Adrenal gland (tissue), 12 donors: ENCODE measurements around the gene NAV2. TPM values are rescaled to one million over a fixed set of nuclear protein-coding genes. Genes with fewer than 3 reads are reported as not detected.
A peak's percentile ranks its signal among the peaks of the same experiment; 100 is the strongest.

Source experiments
- DNase-seq, 7 donors: peaks; one replicate each; pipeline ENCODE4 v3.0.0-alpha.2; 2019 to 2020
- H3K27ac ChIP-seq, 5 donors: fragments of 200-600 bp; sonication (generic) in 4 of 5; 1 replicate in 3 of 5; 2 replicates in 2 of 5; pipeline versions ENCODE4 v1.5.1 to v1.8.0; 2016 to 2020; ENCODE audit warnings: mild to moderate bottlenecking in 1 of 5
- H3K27me3 ChIP-seq: fragments of 200-600 bp; 2 replicates; pipeline ENCODE4 v1.8.0; 2021
- H3K36me3 ChIP-seq, 2 donors: fragments of 200-600 bp; replicated peaks in 1 of 2; 1 replicate in 1 of 2; 2 replicates in 1 of 2; pipeline versions ENCODE4 v1.5.1 to v1.8.0; 2018 to 2022
- H3K4me1 ChIP-seq, 2 donors: fragments of 200-600 bp; replicated peaks in 1 of 2; 1 replicate in 1 of 2; 2 replicates in 1 of 2; pipeline versions ENCODE4 v1.5.1 to v1.8.0; 2018 to 2021
- H3K4me3 ChIP-seq, 4 donors: fragments of 200-600 bp; sonication (generic) in 3 of 4; one replicate each; pipeline ENCODE4 v1.5.1; 2016 to 2018
- H3K9me3 ChIP-seq, 3 donors: fragments of 200-600 bp; sonication (generic) in 1 of 3; replicated peaks in 1 of 3; 1 replicate in 2 of 3; 2 replicates in 1 of 3; pipeline versions ENCODE4 v1.5.1 to v1.8.0; 2016 to 2021
- POLR2A ChIP-seq, 2 donors: fragments of 450-650 bp; IDR thresholded peaks; one replicate each; pipeline ENCODE4 v1.6.1; 2017; ENCODE audit warnings: antibody characterized with exemption in 2 of 2, mild to moderate bottlenecking in 2 of 2, moderate library complexity in 1 of 2
- WGBS, 4 donors: extraction: QIAGEN DNeasy Blood & Tissue Kit in 2 of 4; methylation state at CpG; one replicate each; pipeline versions ENCODE4 v1.1.5 to v1.1.7; 2013 to 2017; 5-methylcytosine and 5-hydroxymethylcytosine counted together
- intact Hi-C, 2 donors: fragments of 100-400 bp; cut with DNase I; formaldehyde crosslinking; loops; one replicate each; pipeline versions ENCODE4 v1.14.1 to v1.15.0; 2022 to 2023
- polyA plus RNA-seq, 3 donors: library from polyadenylated mRNA; stranded (reverse); fragments of 200-250 nt in 2 of 3; fragments of 350-450 nt in 1 of 3; fragmentation: Illumina TruSeq in 1 of 3; extraction: RNeasy Lipid Tissue Mini Kit (QIAGEN cat#74804) in 1 of 3; gene quantifications; one replicate each; pipeline ENCODE4 v1.2.3, GENCODE V29; 2013 to 2014
- total RNA-seq, 9 donors: library from RNA; depleted of rRNA in 4 of 9; stranded (reverse); fragments of >200 nt in 4 of 9; fragments of 120-200 nt in 1 of 9; fragmentation: NEBNext Ultra II Directional in 1 of 9; extraction: Animal tissue kit (Norgen Biotek cat#: 25700) in 1 of 9; gene quantifications; one replicate each; pipeline versions ENCODE4 v1.1.0 to v1.2.4, GENCODE V29; 2013 to 2023
- TF ChIP-seq, protein P1 (sequence below), 6 experiments: fragments of 450-650 bp in 4 of 6; fragments of 200-600 bp in 2 of 6; sonication (generic) in 1 of 6; IDR thresholded peaks; 1 replicate in 5 of 6; 2 replicates in 1 of 6; pipeline versions ENCODE4 v1.5.1 to v1.8.0; 2016 to 2021; ENCODE audit warnings: antibody characterized with exemption in 6 of 6, mild to moderate bottlenecking in 2 of 6, moderate library complexity in 1 of 6
- donor health status: healthy with polysubstance abuse.
- donor health status: Bipolar disorder and iron deficiency.
- donor health status: DM: yes; HTN: yes; CAD: no.
- donor health status: DM: no; HTN: no; CAD: no.
- donor health status: DM: no; HTN: no; CAD: no.
- donor health status: DM: yes; HTN: yes; CAD: no.

The NAV2 gene
- total and polyA plus RNA-seq, 12 donors = 1.6 to 9.2 (median 5.5) TPM

- H3K4me1 ChIP-seq = no peaks in the 10 kb centered on the region
Observed at GRCh38 chr11:19840961-19841360, 128.3 kb downstream of the NAV2 start.

DNA sequence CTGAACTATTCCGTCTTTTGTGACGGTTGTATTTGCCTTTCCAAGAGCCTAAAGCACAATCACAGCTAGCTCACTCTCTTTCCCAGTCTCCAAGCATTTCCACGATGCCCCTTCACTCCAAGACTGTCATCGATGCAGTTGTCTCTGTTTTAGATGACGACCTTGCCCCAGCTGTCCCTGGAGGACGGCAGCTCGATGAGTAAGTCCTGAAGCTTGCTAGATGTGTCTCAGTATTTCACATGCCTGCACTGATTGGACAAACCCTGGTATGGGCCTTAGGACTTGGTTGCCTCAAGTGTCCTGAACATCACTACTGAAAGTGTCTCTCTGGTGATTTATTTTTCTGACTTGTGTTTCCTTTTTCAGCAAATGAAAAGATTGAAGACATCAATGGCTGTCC lies 129.9 kb downstream of the NAV2 start:
- DNase-seq = peak in 1 of 7 donors; percentile 6
- Histone ChIP-seq H3K4me1 (no peaks in the 10 kb centered on the region), H3K4me3 (no peak overlapping the region), H3K27ac (no peak overlapping the region), H3K36me3 (no peaks in the 10 kb centered on the region), H3K27me3 (no peaks in the 10 kb centered on the region), H3K9me3 (no peaks in the 10 kb centered on the region)
- TF ChIP-seq POLR2A (IDR thresholded peaks at IDR 0.05) = no peak
- TF ChIP-seq, protein P1, sequence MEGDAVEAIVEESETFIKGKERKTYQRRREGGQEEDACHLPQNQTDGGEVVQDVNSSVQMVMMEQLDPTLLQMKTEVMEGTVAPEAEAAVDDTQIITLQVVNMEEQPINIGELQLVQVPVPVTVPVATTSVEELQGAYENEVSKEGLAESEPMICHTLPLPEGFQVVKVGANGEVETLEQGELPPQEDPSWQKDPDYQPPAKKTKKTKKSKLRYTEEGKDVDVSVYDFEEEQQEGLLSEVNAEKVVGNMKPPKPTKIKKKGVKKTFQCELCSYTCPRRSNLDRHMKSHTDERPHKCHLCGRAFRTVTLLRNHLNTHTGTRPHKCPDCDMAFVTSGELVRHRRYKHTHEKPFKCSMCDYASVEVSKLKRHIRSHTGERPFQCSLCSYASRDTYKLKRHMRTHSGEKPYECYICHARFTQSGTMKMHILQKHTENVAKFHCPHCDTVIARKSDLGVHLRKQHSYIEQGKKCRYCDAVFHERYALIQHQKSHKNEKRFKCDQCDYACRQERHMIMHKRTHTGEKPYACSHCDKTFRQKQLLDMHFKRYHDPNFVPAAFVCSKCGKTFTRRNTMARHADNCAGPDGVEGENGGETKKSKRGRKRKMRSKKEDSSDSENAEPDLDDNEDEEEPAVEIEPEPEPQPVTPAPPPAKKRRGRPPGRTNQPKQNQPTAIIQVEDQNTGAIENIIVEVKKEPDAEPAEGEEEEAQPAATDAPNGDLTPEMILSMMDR (IDR thresholded peaks at IDR 0.05) = no peak
- WGBS, 4 donors = 54 to 70% (median 61%) methylated on average over 7 of the region's 7 CpGs
- intact Hi-C loops = no loop called here

More at GRCh38 chr11:19840961-19841360, 128.3 kb downstream of the NAV2 start:
- no peak for DNase-seq
- Histone ChIP-seq H3K4me3 (no peak overlapping the region), H3K27me3 (no peaks in the 10 kb centered on the region), H3K36me3 (no peaks in the 10 kb centered on the region), H3K27ac (no peak overlapping the region), H3K9me3 (no peaks in the 10 kb centered on the region)
- intact Hi-C loops = no loop called here
- no peak for TF ChIP-seq POLR2A (IDR thresholded peaks at IDR 0.05)
- TF ChIP-seq, protein P1 (IDR thresholded peaks at IDR 0.05) = no peak

DNA sequence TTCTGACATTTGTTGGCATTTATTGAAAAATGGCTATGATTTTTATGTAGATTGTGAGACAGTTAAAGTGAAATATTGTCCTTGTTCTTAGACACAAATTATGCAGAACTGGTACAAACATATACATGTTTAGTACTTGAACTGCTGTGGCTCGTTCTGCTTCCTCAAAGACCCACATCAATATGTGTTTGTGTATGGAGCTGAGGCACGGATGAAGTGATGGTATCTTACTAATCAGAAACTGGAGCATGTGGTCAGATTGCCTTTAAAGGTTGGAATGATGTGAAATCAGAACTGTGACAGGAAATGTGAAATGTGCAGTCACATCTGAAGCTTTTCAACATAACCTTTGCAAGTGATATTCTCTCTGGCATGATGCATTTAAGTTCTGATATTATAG lies 130.4 kb downstream of the NAV2 start:
- Histone ChIP-seq H3K4me1 (no peaks in the 10 kb centered on the region), H3K9me3 (no peaks in the 10 kb centered on the region), H3K36me3 (no peaks in the 10 kb centered on the region), H3K27me3 (no peaks in the 10 kb centered on the region), H3K4me3 (no peak overlapping the region), H3K27ac (no peak overlapping the region)
- TF ChIP-seq, protein P1 (IDR thresholded peaks at IDR 0.05) = no peak
- TF ChIP-seq POLR2A (IDR thresholded peaks at IDR 0.05) = no peak
- intact Hi-C loops = no loop called here
- WGBS, 4 donors = 82 to 88% (median 84%) methylated on average over 2 of the region's 2 CpGs
- DNase-seq = no peak

DNA sequence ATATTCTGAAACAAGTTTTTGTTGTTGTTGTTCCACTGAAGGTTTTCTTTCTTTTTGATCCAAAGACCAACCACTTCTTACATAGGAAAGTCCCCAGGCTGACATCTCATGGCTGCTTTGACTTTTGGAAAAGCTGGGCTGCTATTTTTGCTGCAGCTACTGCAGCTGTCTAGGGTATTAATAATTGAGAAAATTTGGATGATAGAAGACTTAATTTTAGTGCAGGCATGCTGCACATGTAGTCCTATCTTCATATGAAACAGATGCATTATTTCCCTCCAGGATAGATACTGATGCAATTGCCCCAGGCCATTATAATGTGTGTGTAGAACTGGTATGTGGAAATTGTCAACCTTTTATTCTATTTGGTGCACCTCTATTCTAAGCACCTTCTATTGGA lies 131.4 kb downstream of the NAV2 start:
- no peak for DNase-seq
- no peak overlapping the region for H3K4me3 ChIP-seq
- H3K9me3 ChIP-seq = no peaks in the 10 kb centered on the region
- H3K27ac ChIP-seq = no peak overlapping the region
- TF ChIP-seq, protein P1 (IDR thresholded peaks at IDR 0.05) = no peak
- no peak for TF ChIP-seq POLR2A (IDR thresholded peaks at IDR 0.05)
- intact Hi-C loops = no loop called here
- H3K27me3 ChIP-seq = no peaks in the 10 kb centered on the region
- no peaks in the 10 kb centered on the region for H3K36me3 ChIP-seq
- no peaks in the 10 kb centered on the region for H3K4me1 ChIP-seq
